HG03378 (cell line): Measurements from ENCODE around the gene LTBP1.
"Not testable (repeated sequence)": the region's sequence is repeated elsewhere in the genome, so short reads cannot be mapped to it uniquely, and the experiment has no call there.

Experiments used
- ATAC-seq: cut with Tn5 transposase; IDR thresholded peaks from one replicate; pipeline ENCODE4 v1.9.1; 2021; ENCODE audit warnings: mild to moderate bottlenecking, moderate library complexity; ENCODE audit not compliant: unreplicated experiment

The LTBP1 gene

DNA sequence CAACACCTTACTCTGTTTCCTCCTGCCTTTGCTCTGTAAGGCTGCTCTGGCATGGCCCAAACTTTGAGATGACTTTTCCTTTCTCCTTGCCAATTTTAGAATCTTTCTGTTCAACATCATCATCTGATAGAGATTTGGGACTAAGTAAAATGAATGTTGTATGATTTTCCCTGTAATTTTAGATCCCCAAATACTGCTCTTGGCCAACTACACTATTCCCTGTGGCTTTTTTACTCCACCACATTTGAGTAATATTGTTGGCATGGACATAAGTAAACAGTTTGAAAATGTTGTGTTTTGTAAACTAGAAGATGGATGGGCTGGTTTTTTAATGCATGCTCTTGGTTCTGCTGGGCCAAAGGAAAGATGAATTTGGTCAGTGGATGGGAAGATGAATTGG, 12.1 kb downstream of the LTBP1 start:
- ATAC-seq, result no peak

DNA sequence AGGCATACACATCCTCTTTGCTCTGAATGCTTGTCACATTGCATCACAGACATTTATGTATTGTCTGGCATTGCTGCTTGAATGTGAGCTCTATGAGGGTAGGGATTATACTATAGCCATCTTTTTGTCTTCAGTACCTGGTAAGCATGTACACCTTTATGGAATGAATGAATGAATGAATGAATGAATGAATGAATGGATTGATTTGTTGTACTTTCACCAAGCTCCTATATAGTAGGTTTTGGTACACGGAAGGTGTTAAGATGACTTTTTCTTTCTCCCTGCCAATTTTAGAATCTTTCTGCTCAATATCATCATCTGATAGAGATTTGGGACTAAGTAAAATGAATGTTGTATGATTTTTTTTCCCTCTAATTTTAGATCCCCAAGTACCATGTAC, 13.5 kb downstream of the LTBP1 start:
- ATAC-seq, result no peak

DNA sequence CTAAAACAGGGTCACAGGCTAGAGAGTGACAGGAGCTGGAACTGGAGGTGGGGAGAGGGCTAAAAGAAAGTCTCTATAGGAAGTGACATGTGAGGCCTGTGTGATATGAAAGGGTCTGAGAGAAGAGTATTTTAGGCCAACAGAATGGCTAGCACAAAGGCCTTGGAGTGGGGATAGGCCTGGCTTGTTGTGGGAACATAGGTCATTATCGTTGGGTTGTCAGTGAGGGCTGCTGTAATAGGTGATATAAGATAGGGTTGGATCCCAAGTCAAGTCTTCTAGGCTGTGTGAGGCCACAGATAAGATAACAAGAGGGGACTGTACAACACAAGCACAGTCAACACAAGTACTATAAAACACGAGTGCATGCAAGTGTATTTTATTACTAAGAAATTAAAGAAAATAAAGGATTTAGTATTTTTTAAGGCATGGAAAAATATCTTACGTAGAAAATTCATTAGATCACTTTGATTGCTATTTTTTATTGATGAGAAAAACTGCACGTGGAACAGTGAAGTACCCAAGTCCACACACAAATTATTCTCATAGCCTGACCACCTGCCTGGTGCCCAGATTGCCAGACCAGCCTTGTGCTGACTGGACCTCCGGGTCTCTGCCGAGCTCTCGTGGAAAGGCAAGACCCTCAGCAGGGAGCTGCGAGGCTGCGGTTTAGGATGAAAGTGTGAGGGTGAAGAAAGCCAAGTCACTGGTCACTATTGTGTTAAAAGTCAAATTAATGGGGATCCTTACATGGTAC, 14.1 kb downstream of the LTBP1 start:
- no peak for ATAC-seq

DNA sequence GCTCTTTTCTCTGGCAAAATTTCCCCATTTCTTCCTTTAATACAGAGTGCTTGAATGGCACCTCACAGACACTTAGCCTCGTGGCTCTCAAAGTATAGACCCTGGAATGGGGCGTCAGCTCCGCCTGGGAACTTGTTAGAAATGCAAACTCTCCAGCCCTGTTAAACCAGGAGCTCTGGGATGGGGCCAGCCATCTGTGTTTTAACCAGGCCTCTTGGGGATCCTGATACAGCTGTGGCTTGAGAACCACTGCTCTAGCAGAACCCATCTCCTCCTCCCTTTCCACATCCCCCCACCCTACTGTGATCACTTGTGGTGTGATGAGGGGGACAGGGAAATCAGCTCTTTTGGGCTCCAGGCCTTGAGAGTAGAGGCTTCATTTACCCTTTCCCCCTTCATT, 15.9 kb downstream of the LTBP1 start:
- no peak for ATAC-seq

DNA sequence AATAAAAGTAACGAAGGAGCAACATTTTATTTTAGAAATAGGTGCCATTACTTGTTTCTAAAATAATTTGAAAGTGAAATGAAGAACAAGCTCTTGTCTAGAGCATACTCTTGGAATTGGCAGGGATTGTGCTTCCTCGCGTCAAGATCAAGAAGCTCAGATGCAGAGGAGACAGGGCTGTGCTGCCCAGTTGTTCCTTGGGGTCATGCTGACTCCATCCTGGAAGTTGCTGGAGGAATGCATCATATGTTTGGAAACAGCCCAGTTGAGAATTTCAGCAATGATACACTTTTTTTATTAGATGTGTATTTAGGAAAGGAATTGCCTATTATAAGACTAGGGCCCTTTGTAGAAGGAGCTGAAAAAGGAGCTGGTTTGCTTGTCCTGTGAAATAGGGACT, 17.2 kb downstream of the LTBP1 start:
- no peak for ATAC-seq

DNA sequence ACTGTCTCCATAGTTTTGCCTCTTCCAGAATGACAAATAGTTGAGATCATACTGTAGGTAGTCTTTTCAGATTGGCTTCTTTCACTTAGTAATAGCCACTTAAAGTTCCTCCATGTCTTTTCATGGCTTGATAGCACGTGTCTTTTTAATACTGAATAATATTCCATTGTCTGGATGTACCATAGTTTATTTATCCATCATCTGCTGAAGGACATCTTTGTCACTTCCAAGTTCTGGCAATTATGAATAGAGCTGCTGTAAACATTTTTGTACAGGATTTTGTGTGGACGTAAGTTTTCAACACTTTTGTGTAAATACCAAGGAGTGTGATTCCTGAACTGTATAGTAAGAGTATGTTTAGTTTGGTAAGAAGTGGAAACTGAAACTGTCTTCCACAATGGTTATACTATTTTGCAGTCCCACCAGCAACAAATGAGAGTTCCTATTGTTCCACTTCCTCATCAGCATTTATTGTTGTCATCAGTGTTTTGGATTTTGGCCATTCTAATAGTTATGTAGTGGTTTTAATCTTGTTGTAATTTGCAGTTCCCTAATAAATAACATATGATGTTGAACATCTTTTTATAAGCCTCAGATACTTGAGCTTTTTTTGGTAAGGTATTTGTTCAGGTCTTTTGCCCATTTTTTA, 18.9 kb downstream of the LTBP1 start:
- ATAC-seq, result no peak

DNA sequence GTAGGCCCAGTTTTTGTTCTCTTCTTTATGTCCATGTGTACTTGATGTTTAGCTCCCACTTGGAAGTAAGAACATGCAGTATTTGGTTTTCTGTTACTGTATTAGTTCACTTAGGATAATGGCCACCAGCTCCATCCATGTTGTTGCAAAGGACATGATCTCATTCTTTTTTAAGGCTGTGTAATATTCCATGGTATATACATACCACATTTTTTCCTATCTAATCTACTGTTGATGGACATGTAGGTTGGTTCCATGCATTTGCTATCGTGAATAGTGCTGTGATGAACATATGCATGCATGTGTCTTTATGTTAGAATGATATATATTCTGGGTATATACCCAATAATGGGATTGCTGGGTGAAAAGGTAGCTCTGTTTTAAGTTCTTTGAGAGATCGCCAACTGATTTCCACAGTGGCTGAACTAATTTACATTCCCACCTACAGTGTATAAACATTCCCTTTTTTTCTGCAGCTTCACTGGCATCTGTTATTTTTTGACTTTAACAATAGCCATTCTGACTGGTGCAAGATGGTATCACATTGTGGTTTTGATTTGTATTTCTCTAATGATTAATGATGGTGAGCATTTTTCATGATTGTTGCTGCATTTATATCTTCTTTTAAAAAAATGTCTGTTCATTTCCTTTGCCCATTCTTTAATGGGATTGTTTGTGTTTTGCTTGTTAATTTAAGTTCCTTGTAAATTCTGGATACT, 22.9 kb downstream of the LTBP1 start:
- ATAC-seq, result no peak

DNA sequence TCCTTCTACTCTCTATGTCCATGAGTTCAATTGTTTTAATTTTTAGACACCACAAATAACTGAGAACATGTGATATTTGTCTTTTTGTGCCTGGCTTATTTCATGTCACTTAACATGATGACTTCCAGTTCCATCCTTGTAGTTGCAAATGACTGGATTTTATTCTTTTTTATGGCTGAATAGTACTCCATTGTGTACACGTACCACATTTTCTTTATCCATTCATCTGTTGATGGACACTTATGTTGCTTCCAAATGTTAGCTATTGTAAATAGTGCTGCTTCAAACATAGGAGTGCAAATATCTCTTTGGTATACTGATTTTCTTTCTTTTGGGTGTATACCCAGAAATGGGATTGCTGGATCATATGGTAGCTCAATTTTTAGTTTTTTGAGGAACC, 27.0 kb downstream of the LTBP1 start:
- ATAC-seq, result not testable (repeated sequence)

DNA sequence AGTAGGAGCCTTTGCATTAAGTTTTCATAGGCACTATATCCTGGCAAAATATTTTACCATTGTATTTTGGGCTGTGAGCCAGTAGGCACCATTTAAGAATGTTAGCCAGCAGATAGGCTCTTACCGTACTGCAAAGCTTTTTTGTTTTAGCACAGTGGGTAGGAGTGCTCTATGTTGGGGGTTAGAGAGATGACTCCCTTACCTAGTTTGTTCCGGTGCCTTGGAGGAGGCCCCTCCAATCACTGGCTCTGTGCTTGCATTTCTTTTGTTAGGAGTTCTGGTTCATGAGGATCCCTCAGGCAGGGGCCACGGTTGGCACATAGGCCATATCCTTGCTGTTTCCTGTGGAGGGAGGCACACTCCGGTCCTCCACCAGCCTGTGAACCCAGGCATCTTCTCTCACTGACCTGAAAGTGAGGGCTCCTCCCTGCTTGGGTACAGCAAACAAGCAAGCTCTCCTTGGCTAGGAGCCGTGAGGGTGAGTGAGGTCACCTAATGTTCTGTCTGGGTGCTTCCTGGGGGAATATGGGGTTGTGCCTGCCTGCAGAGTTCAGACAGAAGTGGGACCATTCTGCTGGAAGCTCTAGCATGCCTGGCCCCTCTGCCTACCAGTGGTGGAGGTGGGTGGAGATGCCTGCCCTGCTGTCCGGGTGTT, 29.8 kb downstream of the LTBP1 start:
- no peak for ATAC-seq

DNA sequence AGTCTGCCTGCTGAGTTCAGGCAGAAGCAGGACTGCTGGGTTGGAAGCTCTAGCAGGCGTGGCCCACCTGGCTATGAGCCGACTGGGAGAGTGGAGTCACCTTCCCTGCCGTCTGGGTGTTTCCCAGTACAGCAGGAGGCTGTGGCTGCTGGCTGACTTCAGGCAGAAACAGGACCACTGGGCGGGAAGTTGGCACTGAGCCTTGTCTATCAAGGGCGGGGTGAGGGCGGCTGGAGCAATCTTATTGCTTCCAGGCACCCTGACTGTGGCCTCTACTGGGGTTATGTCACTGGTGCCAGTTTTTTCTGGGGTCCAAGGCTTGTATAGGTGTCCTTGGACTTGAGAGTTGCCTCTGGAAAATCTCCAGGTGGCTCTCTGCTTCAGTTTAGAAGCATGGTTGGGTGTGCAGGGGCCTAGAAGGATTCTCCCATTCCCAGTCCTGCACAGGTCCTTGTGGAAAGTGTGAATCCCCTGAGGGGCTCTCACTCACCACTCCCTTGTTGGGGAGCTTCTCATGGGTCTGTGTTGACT, 30.5 kb downstream of the LTBP1 start:
- ATAC-seq, result no peak

DNA sequence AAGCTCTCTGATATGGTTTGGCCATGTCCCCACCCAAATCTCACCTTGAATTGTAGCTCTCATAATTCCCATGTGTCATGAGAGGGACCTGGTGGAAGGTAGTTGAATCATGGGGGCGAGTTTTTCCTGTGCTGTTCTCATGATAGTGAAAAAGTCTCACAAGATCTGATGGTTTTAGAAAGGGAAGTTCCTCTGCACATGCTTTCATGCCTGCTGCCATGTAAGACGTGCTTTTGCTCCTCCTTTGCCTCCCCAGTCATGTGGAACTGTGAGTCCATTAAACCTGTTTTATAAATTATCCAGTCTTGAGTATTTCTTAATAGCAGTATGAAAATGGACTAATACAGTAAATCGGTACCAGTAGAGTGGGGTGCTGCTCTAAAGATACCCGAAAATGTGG, 34.9 kb downstream of the LTBP1 start:
- no peak for ATAC-seq

DNA sequence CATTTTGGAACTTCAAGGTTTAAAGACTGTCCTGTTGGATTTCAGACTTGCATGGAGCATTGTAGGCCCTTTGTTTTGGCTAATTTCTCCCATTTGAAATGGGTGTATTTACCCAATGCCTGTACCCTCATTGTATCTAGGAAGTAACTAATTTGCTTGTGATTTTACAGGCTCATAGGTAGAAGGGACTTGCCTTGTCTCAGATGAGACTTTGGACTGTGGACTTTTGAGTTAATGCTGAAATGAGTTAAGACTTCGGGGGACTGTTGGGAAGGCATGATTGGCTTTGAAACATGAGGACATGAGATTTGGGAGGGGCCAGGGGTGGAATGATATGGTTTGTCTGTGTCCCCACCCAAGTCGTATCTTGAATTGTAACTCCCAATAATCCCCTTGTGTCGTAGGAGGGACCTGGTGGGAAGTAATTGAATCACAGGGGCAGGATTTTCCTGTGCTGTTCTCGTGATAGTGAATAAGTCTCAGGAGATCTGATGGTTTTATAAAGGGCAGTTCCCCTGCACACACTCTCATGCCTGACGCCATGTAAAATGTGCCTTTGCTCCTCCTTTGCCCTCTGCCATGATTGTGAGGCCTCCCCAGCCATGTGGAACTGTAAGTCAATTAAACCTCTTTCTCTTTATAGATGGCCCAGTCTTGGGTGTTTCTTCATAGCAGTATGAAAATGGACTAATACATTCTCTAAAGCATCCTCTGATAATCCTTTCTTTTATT, 36.6 kb downstream of the LTBP1 start:
- ATAC-seq, result not testable (repeated sequence)

DNA sequence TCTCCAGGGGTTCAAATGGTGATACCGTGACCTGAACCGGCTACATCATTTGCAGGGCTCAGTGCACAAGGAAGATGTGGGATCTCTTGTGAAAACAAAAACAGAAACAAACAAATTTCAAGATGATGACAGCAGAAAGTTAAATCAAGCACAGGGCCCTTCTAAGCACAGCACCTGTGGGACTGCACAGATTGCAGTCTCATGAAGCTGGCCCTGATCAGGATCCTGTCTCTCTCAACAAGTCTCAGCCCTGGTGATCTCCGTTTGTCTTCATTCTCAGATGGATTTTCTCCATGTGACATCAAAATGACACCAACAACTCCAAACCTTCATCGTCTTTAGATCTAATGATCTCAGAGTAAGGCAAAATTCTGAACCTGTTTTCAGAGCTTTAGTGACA, 39.7 kb downstream of the LTBP1 start:
- no peak for ATAC-seq

DNA sequence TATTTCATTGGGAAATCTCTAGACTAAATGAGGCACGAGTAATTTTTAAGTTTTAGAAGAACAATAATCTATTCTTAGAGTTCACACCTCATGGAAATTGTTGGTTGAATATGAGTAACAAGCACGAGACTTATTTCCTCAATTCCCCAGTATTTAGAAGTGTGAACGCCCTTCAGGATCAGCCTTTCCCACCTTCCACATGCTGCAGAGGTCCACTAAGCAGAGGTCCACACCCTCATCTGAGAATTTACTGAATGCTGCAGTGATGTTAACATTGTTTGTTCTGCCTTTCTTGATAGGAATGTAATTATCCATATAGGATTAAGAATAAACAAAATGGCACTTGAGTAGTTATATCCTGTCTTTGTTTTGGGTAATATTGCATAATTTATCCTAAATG, 41.8 kb downstream of the LTBP1 start:
- ATAC-seq, result no peak

DNA sequence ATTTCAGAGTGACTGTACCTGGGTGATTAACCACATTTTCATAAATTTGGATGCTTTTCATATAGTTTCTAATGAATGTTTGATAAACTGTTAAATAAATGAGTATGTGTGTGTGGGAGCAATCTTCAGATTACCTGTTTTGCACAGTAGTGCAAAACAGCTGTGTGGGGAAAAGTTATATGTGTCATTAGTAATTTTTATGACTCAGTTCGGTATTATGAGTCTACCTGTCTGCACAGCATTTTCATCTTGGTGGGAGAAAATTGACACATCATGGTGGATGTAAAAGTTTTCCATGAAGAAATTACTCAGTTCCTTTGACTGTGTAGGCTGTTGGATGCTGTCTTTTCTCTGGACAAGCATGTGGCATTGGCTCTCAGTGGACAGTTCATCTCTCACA, 43.8 kb downstream of the LTBP1 start:
- ATAC-seq, result no peak

DNA sequence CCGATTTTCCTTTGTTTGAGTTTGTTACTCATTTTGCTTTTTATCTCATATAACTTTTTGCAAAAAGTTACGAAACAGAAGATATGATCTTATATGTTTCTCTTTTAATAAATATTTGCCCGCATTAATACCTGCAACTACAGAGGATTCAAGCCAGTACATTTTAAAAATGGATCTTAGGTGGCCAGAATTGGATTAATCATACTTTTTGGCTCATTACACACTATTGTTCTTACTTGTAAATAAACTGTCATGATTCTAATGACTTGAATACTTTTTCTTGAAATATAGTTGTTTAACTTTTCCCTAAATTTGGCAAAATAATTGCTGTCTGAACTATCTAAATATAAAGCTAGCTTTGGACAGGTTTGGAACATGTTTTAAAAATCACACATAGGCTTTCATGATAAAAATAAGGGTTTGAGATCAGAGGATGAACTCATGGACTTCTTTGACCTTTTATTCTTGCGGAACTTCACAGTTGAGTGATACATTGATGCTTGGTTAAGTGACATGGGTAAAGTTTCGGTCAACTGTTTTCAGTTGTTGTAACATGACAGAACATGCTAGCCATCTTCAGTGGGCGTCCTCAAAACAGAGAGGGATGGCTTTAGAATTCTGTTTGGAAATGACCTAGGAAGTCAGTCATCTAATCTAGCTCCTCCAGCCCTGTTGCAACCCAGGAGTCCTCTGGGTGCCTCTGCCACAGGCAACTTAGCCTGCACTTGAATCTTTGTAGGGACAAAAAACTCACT, 44.5 kb downstream of the LTBP1 start:
- ATAC-seq, result no peak

DNA sequence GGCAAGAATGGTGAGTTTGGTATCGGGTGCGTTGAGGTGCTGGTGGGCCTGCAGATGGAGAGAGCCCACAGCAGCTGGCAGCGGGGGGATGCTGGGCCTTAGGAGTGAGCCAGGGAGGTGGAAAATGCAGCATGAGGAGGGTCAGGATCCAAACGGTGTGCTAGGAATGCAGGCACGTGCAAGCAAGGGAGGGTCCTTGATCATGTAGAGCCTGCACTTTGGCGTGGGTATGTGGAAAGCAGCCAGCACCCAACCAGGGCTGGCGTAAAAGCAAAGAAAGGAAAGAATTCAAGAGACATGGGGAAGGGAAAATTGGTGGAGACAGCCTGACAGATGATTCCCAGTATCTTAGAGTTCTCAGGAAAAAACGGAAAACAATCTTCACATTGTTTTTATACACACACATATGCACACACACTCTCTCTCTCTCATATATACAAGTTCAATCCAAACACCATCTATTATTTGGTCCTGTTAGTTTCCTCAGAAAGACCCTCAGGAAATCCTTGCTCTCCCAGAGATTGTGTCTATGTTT, 46.3 kb downstream of the LTBP1 start:
- ATAC-seq, result no peak

DNA sequence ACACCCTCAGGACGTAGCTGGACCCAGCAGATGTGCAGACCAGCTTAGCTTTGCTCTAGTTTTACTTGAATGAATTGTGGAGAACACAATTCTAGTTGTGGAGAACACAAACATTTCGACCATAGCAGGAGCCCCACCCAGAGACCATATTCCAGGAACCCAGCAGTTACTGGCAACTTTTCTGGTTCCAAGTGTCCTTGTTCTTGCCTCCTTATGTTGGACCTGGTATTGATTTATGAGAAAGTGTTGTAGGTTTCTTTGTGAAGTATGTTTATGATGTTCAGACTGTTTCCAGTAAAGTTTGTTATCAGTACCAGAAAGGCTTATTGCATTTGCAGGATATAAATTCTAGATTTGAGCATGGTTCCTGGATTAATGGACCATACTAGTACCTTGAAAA, 51.0 kb downstream of the LTBP1 start:
- no peak for ATAC-seq

DNA sequence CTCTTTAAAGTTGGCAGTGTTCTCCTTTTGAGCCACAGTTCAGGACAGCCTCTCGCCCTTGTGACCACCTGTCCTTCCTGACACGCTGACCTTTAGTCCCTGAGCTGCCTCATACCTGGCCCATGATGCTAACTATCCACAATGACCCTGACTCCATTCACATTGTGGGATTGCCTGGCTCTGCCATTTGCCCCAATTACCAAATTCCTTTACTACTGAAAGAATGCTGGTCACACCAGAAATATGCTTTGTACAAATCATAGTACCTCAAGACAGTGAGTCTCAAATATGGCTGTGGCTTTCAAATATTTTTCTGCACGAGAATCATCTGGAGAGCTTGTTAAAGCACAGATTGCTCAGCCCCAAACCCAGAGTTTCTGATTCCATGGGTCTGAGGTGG, 54.2 kb downstream of the LTBP1 start:
- ATAC-seq, result no peak

DNA sequence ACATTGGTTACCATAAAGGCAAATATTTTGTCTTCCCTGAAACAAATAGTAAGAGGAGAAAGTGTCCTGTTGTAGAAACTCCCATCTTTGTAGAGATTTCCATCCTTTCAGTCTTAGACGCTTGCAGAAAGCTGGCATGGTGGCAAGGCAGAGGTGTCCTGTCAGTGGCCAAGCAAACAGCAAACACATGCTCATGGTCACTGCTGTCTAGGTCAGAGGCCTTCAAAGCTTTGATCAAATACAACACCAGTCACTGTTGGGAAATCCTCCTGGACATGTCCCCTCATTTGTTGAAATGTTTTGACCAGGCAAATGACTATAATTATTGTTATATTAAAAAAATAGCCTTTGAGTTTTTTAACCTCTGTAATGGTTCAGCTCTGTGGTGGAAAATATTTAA, 55.1 kb downstream of the LTBP1 start:
- no peak for ATAC-seq
